Panc1 (cell line): Measurements from ENCODE around the gene RPRD1A.

Source experiments
- POLR2AphosphoS5 ChIP-seq: IDR thresholded peaks from 2 replicates; pipeline ENCODE4 v1.6.1; 2012; ENCODE audit warnings: mild to moderate bottlenecking, low read depth, low read length, moderate library complexity
- SIN3A ChIP-seq: IDR thresholded peaks from 2 replicates; pipeline ENCODE4 v1.6.1; 2012; ENCODE audit warnings: low read depth, mild to moderate bottlenecking, low read length, moderate library complexity, borderline replicate concordance; ENCODE audit not compliant: insufficient read depth
- TCF7L2 ChIP-seq: IDR thresholded peaks from 2 replicates; pipeline ENCODE4 v1.6.1; 2011; ENCODE audit warnings: mild to moderate bottlenecking, low read depth, low read length, inconsistent platforms
- TF ChIP-seq, protein P1 (sequence below): fragments of 450-650 bp; IDR thresholded peaks from 2 replicates; pipeline ENCODE4 v1.5.1; 2017; ENCODE audit warnings: mild to moderate bottlenecking
- TF ChIP-seq, protein P2 (sequence below), 2 experiments: IDR thresholded peaks; 2 replicates each; pipeline ENCODE4 v1.6.1; 2011 to 2012; ENCODE audit warnings: low read depth in 2 of 2, control low read depth in 1 of 2, low read length in 1 of 2, mild to moderate bottlenecking in 1 of 2, moderate library complexity in 1 of 2; ENCODE audit not compliant: insufficient read depth in 1 of 2

DNA sequence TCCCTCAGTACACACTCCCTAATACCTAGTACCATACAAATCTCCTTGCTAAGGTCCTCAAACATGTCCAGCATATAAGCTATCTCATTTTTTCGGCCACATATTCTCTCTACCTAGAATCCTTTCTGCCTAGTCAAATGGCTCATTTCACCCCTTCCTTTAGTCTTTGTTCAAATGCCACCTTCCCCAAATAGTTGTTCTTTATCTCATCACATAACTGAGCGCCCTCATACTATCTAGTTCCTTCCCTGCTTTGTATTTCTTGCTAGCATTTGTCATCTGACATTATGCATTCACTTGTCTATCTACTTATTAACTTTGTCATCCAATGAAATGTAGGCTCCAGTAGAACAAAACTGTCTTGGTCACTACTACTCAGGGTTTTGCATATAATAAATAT lies 35.5 kb downstream of the RPRD1A start:
- TF ChIP-seq SIN3A (no peak), POLR2AphosphoS5 (no peak), TCF7L2 (no peak)
- TF ChIP-seq, protein P1, sequence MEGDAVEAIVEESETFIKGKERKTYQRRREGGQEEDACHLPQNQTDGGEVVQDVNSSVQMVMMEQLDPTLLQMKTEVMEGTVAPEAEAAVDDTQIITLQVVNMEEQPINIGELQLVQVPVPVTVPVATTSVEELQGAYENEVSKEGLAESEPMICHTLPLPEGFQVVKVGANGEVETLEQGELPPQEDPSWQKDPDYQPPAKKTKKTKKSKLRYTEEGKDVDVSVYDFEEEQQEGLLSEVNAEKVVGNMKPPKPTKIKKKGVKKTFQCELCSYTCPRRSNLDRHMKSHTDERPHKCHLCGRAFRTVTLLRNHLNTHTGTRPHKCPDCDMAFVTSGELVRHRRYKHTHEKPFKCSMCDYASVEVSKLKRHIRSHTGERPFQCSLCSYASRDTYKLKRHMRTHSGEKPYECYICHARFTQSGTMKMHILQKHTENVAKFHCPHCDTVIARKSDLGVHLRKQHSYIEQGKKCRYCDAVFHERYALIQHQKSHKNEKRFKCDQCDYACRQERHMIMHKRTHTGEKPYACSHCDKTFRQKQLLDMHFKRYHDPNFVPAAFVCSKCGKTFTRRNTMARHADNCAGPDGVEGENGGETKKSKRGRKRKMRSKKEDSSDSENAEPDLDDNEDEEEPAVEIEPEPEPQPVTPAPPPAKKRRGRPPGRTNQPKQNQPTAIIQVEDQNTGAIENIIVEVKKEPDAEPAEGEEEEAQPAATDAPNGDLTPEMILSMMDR = no peak
- TF ChIP-seq, protein P2, sequence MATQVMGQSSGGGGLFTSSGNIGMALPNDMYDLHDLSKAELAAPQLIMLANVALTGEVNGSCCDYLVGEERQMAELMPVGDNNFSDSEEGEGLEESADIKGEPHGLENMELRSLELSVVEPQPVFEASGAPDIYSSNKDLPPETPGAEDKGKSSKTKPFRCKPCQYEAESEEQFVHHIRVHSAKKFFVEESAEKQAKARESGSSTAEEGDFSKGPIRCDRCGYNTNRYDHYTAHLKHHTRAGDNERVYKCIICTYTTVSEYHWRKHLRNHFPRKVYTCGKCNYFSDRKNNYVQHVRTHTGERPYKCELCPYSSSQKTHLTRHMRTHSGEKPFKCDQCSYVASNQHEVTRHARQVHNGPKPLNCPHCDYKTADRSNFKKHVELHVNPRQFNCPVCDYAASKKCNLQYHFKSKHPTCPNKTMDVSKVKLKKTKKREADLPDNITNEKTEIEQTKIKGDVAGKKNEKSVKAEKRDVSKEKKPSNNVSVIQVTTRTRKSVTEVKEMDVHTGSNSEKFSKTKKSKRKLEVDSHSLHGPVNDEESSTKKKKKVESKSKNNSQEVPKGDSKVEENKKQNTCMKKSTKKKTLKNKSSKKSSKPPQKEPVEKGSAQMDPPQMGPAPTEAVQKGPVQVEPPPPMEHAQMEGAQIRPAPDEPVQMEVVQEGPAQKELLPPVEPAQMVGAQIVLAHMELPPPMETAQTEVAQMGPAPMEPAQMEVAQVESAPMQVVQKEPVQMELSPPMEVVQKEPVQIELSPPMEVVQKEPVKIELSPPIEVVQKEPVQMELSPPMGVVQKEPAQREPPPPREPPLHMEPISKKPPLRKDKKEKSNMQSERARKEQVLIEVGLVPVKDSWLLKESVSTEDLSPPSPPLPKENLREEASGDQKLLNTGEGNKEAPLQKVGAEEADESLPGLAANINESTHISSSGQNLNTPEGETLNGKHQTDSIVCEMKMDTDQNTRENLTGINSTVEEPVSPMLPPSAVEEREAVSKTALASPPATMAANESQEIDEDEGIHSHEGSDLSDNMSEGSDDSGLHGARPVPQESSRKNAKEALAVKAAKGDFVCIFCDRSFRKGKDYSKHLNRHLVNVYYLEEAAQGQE (IDR thresholded peaks at IDR 0.05; ENCODE audit: insufficient read depth in 1 of 2, low read depth in 2 of 2, low read length in 1 of 2) = no peak
